ENCODE data around the gene USH2A.
A peak's percentile ranks its signal among the peaks of the same experiment; 100 is the strongest.

Gene USH2A

DNA sequence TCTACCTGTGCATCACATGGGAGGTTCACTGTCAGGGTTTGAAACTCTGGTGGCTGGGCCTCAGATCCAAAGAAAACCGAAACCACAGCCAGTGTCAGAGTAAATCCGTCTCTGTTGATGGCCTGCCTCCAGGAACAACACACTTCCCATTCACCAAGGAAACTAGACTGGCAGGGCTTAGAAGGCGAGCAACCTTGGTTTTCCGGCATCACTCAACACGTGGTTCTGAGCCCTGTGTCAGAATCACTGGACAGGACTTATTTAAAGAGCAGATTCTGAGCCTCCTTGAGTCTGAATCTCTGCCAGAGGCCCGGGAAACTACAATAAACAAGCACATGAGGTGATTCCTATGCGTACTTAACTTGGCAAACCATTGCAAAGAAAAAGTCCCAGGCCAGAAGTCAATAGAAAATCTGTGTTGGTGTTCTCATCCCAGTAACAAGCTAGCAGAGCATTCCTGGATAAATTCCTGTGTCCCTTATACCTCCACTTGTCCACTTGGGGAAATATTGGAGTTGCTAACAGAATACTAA, 786.1 kb downstream of the USH2A start:
- no peak for DNase-seq (ENCODE audit: low read depth, low spot score)

DNA sequence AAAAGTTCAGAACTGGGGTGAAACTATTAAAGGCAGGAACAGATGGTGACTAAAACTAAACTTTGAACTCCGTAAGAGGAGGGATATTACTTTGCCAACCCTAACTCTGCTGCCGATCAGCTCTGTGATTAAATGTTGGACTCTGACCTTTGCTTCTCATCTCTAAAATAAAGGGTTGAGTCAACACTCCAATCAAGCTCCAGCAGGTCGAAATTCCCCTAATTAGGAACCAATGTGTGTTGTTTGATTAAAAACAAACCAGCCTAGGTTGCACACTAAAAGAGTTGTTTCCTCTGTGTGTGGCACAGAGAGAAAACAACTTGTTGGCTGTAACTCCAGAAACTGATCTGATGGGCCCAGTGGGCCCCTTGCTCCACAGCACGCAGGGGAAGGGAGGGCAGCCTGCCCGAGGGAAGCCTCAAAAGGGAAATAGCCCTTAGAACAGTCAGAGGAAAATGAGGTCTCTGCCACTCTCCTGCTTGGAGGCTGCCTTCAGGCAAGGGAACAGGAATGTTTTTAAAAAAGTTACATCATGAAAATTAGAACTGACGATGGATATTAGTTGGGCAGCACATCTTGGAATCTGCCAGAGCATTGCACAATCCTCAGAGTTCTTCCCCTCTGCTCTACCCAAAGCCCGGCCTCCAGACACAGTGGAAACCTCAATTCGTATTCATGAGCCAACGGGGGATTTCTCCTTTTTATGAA, 786.8 kb downstream of the USH2A start:
- no peak for DNase-seq (ENCODE audit: low read depth, low spot score)
- no peak overlapping the region for H3K27ac ChIP-seq

More for the DNA sequence above, 786.1 kb downstream of the USH2A start:
- H3K27ac ChIP-seq: no peak overlapping the region

DNA sequence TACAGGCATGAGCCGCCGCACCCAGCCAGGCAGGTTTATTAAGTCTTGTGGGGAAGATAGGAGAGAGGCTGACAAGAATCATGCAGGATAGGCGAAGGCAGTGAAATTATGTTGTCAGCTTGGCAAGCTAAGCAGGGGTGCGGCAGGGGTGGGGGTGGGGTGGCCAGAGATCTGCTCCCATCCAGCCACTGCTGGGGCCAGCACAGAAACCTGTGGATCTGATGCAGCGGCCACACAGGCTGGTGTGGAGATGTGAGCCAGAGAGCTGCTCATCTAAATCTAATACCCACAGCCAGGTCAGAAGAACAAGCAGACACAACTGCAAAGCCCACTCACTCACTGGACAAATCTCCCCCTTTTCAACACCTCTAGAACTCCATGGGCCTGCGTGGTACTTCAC, 787.4 kb downstream of the USH2A start:
- no peak for DNase-seq (ENCODE audit: low read depth, low spot score)
- no peak overlapping the region for H3K27ac ChIP-seq

DNA sequence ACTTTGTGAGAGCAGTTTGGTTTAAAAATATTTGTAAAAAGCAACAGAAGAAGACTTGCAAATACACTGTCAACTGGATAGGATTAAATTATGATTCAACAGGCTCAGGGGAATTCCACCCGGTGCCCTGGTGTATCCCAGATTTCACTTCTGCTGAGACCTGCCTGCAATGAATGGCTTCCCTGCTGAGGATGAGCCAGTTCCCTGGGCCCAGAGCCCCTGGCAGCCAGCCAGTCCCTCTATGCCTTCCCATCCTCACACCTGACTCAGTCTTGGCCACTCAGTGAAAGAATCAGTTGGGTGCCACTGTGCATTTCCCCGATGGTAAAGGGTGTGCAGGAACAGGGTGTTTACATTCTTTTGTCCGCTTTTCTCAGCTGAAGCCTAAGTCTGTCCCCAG, 791.8 kb downstream of the USH2A start:
- H3K27ac ChIP-seq: no peak overlapping the region
- peak; percentile 51 for DNase-seq (ENCODE audit: low read depth, low spot score)

DNA sequence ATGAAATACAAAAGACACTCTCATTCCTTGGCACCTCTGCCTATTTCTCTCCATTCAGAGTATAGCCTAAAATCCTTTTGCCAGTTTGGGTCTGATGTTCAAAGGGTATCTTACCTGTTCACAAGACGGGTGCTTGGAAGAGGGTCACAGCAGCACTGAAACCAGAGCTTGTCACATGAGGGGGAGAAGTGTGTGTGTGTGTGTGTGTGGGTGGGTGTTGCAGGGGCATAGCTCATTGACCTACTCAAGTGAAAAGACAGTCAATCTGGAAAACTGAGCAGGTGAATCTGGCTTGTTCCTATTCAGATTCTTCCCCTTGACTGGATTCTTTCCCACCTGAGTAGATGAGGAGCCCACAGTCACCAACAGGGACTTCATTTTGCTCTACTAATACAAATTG, 792.2 kb downstream of the USH2A start:
- no peak overlapping the region for H3K27ac ChIP-seq
- DNase-seq (ENCODE audit: low read depth, low spot score): no peak

DNA sequence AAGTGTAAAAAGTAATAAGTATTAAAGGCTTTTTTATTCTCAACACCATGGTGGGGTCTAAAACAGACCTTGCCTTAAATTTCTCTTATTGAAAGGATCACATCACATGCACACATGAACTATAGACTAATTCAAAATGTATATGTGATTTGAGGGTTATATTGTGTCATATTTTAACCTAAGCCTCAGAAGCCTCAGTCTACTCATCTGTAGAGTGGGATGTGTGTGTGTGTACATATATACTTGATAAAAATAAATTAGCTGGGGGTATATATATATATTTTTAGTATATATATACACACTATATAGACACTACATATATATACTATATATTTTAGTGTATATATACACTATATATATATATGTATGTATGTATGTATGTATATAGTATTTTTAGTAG, 797.3 kb downstream of the USH2A start:
- H3K27ac ChIP-seq: no peak overlapping the region
- no peak for DNase-seq (ENCODE audit: low read depth, low spot score)

DNA sequence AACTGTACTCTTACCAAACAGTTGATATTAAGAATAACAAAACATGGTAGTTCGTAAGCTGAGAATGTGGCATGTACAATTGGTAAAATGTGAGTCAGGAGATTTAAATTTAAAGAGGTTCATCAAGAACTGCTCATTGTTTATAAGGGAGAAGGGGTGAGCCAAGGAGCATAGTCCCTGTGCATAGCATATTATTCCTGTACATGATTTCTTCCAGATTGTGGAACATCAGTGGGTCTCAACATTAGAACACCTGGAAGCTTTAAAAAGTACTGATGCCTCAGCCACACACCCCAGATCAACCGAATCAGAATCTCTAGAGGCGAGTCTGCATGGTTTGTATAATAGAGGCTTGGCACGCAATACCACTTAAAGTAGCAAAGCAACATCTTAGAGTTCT, 800.1 kb downstream of the USH2A start:
- no peak overlapping the region for H3K27ac ChIP-seq
- no peak for DNase-seq (ENCODE audit: low read depth, low spot score)

DNA sequence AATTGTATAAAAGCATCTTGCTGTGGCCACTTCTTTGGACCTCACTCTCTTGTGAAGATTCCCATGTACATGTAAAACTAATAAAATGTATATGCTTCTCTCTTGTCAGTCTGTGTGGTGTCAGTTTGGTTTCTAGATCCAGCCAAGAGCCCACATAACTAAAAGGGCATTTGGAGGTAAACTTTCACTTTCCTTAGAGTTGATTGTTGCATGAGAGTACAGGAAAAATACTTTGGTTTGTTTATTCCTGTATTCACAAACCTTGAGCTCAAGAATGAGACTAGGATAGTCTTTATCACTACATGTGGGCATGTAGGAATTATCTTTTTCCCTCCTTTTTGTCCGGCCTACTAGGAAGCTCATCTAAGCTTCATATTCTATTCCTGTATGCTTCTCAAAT, 805.3 kb downstream of the USH2A start:
- no peak overlapping the region for H3K27ac ChIP-seq
- no peak for DNase-seq (ENCODE audit: low read depth, low spot score)

DNA sequence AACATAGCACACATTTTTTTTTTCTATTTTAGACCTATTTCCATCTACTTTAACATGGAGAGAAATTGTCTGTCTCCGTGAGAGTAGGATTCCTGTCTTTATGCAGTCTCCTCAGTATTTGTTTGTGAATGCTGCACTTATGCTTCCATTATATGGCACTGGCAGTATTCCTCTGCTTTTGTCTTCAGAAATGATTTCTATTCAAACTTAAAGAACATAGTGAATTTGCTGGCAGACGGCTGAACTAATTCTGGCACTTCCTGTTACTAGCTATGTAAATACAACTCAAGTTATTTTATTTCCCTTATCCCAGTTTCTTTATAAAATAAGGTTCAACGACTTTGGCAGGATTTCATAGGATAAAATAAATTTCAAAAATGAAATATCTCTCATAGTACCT, 810.9 kb downstream of the USH2A start:
- H3K27ac ChIP-seq: no peak overlapping the region
- DNase-seq (ENCODE audit: low read depth, low spot score): no peak

DNA sequence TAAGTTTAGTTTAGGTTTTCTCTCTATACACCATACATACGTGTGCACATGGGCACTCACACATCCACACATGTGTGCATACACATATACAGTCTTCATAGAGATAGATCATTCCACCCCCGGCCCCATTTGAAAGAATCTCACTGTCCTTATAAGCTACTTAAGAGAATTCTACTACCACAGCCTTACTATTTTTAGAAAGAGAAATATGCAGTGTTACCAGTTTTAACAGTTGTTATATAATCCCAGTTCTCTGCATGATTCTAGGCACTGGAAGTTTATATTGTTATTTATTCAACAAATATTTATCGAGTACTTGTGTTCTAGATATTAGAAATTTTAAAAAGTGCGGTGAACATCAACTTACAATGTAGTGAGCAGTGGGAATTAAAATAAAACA, 814.6 kb downstream of the USH2A start:
- no peak overlapping the region for H3K27ac ChIP-seq
- no peak for DNase-seq (ENCODE audit: low read depth, low spot score)

DNA sequence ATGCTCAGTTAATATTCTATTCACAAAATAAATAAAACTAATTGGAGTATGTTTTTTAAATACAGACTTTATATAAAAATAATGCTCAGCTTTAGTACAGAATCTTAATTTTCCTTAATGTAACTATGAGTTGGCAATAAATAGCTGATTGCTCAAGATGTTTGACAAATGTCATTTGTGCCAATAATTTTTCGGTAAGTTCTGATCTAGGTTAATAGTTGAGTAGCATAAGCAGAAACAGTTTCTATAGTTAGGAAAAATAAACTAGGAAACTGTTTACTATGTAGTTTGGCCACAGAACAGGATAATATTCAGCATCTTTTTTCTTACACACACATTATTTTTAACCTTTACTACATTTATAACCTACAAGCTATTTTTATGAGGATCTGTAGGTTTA, 815.8 kb downstream of the USH2A start:
- no peak overlapping the region for H3K27ac ChIP-seq
- DNase-seq (ENCODE audit: low read depth, low spot score): no peak

DNA sequence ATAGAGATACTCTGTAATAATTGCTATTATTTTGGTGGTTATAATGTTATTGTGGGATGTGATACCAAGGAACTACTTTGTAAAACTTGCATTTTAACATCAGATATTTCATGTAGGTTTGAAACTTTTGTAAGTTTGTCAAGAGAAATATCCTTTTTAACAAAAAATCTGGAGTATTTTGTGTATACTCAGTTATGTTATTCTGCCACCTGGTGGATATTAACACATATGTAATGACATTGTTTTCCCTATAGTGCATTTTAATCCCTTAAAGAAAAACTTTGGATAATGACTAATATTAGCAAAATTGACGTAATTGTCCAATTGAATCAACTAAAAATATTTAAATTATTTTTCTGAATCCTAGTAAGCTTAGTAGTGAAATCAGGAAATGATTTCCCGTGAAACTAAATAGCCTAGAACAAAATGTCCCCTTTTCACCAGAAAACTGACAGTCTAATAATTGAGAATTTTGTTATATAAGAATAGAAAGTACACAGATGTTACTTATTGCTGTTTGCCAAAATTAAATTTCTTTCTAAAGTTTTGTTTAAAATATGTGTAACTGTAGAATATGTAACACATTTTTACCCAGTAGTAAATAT, 816.6 kb downstream of the USH2A start:
- H3K27ac ChIP-seq: no peak overlapping the region
- DNase-seq (ENCODE audit: low read depth, low spot score): no peak

DNA sequence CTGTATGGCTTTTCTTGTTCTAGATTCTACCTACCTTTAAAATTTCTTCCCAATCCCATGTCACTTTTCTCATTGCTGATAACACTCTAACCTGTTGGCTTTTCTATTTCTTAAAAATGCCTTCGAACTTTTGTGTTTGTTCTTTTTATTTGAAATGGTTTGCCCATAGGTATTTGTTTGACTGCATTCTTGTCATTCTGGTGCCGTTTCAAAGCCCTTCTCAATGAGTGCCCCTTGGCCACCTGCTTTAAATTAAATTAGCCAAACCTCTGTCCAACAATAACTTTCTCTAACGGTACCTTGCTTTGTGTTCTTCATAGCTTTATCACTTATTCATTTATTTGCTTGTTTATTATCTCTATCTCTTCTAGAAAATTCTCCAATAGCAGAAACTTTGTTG, 817.2 kb downstream of the USH2A start:
- no peak for DNase-seq (ENCODE audit: low read depth, low spot score)
- no peak overlapping the region for H3K27ac ChIP-seq

DNA sequence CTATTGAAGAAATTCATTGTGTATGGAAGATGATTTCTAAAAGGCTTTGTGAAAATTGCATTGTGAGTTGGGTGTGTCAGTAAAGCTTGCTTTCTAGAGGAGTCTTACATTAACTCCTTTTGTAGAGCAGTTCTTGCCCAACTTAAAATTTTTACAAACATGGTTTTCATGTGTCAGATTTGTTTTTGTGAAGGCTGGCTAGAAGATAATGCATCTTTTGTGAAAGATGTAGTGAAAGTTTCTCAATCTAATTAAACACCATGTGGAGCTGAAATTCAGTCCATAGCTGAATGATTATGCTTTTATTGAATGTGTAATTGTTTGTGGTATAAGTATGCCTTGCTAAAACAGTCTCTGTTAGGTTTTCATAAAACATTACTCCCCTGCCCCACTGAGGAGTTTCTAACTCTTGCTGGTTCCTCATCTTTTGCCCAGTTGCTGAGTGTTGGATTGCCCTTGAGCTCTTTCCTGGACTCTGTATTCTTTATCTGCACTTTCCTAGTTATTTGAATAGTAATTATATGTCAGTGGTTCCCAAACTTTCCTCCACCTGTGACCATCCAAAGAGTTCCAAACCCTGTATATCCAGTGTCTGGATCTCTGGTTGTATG, 818.1 kb downstream of the USH2A start:
- DNase-seq (ENCODE audit: low read depth, low spot score): no peak
- no peak overlapping the region for H3K27ac ChIP-seq

DNA sequence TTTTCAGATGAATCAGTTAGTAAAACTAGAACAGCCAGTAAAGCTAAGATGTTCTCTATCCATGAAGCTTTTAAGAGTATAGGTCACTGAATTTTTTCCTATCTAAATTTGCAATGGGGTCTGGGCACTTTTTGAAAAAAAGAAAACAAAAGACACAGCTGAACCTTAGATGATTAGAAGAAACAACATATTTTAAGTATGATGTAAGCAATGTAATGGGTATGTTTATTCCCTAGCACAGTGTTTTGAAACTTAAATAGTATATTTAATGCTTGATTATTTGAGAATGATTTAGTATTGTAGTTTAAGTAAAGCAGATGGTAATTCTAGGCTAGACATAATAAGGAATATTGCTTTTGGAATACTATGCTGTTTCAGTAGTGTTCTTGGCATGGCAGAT, 819.9 kb downstream of the USH2A start:
- no peak overlapping the region for H3K27ac ChIP-seq
- DNase-seq (ENCODE audit: low read depth, low spot score): no peak

DNA sequence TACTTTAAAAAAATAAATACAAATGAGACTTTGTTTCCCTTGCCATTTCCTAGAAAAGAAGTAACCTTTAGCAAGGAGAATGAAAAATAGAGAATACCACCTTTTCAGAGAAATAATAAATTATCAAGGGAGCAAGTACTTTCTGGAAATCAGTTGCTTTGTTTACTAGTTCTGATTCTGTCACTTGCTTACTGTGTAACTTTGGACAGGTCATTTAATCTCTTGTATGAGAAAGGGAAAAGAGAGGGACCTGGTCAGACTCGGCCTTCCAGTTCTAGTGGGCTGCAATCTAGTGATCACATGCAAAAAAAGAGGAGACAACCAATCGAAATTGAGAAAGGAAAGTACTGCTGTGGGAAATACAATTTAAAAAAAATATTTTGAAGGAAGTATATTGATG, 822.0 kb downstream of the USH2A start:
- no peak for DNase-seq (ENCODE audit: low read depth, low spot score)

DNA sequence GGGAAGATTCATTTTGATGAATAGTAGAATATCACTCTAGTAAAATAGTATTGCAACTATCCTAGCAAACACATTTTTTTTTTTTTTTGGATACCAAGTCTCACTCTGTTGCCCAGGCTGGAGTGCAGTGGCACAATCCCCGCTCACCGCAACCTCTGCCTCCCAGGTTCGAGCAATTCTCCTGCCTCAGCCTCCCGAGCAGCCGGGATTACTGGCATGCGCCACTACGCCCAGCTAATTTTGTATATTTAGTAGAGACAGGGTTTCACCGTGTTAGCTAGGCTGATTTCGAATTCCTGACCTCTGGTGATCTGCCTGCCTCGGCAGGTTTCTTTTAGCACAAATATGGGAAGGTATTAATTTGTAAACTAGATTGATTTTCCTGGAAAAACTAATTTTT, 822.4 kb downstream of the USH2A start:
- DNase-seq (ENCODE audit: low read depth, low spot score): no peak

More for the DNA sequence above, 822.0 kb downstream of the USH2A start:
- no peak overlapping the region for H3K27ac ChIP-seq

DNA sequence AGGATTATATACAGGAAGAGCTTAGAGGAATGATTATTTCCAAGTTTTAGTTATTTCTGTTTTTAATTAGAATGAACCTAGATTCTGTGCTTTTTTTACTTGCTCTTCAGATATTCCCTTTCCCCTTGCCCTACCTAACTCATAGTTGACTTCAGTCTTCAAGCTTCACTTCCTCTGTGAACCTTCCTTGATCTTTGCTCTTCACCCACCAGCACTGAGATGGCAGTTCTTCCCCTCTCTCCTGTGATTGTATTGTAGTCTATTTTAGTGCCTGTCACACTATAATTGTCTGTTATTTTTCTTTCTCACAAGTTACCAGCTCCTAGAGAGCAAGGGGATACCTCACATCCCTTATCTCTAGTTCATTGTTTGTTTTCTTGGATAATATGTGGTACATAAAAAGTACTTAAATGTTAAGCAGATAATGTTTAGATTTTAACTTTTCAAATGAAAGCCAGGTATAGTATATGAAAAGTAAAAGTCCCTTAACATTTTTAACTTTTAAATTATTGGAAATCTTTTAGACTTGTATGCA, 822.9 kb downstream of the USH2A start:
- no peak overlapping the region for H3K27ac ChIP-seq
- DNase-seq (ENCODE audit: low read depth, low spot score): no peak

More for the DNA sequence above, 822.4 kb downstream of the USH2A start:
- no peak overlapping the region for H3K27ac ChIP-seq

DNA sequence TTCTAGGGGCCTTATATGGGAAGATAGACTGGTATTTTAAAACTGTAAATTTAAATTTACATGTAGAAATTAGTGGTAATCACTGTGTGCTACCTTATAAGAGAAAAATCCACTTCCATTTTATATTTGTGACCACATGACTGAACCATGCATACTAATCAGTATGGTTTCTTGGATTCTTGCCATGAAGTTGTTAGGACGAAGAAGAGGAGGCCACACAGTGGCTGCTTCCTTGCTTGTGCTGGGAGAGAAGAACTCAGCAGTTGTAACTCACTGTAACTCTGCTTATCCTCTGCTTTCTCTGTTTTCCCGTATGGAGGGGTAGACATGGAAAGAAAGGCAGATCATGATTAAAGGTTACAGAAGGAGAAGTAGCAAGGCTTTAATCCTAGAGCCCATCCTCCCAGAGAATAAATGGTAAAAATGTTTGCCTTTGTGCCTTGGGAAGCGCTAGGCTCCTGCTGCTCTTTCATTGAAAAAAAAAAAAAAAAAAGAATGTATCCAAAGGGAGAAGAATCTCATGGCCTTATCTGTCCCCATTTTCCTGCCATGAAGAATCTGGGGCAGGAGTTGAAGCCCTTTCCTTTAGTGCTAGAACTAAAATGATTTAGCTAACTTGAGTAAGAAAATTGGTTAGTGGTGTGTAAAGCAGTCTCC, 823.7 kb downstream of the USH2A start:
- no peak for DNase-seq (ENCODE audit: low read depth, low spot score)
- H3K27ac ChIP-seq: no peak overlapping the region

DNA sequence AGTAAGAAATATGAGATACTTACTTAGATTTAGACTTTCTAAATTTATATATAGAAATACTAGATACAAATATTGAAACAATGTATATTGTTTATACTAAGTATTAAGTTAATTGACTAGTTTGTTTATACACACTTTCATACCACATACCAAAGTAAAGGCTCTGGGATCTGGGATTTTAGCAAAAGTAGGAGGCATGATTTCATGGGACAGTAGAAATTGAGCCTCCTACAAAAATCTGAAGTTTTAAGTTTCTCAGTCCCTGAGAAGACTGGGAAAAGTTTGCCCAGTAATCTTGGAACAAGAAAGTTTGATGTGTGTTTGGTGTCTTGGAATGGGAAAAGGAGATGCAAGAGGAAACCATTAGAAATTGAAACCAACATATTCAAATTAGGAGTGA, 825.3 kb downstream of the USH2A start:
- DNase-seq (ENCODE audit: low read depth, low spot score): no peak
- H3K27ac ChIP-seq: no peak overlapping the region

DNA sequence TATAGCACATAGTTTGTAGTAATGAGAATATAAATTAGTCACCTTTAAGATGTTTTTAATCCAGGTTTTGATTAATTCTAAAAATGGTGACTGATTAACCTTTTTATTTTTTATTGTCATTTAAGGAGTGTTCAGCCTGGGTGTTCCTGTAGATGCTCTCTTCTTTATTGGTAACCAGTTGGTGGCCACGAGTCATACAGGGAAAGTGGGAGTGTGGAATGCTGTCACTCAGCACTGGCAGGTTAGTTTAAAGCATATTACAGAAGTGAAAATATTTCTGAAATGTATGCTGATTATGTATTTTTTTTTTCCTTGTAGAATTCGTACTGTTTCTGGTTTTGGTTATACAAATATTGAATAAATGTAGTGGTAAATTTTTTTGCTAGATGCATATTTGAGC, 828.0 kb downstream of the USH2A start:
- peak overlapping the region; percentile 12 for H3K27ac ChIP-seq
- no peak for DNase-seq (ENCODE audit: low read depth, low spot score)
